Mesendoderm (in vitro differentiated cells): ENCODE measurements around the gene RBMS3.

Experiments used
- DNase-seq: peaks from one replicate; pipeline ENCODE4 v3.0.0; 2013
- H2AK5ac ChIP-seq: 2 replicates; pipeline ENCODE4 v1.6.1; 2013; ENCODE audit warnings: low read length, inconsistent platforms
- H2BK120ac ChIP-seq: 2 replicates; pipeline ENCODE4 v1.6.1; 2013; ENCODE audit warnings: low read depth, mild to moderate bottlenecking, low read length, moderate library complexity, mixed read lengths
- H2BK15ac ChIP-seq: replicated peaks from 2 replicates; pipeline ENCODE4 v1.6.1; 2013; ENCODE audit warnings: low read depth, mild to moderate bottlenecking, moderate library complexity
- H2BK5ac ChIP-seq: 2 replicates; pipeline ENCODE4 v1.6.1; 2013; ENCODE audit warnings: low read length, inconsistent platforms
- H3K18ac ChIP-seq: 2 replicates; pipeline ENCODE4 v1.6.1; 2013; ENCODE audit warnings: mild to moderate bottlenecking, low read length, mixed read lengths
- H3K23ac ChIP-seq: one replicate; pipeline ENCODE4 v1.6.1; 2013; ENCODE audit warnings: low read length
- H3K27ac ChIP-seq: 2 replicates; pipeline ENCODE4 v1.5.1; 2013; ENCODE audit warnings: low read depth, mild to moderate bottlenecking, inconsistent platforms, low read length, moderate library complexity
- H3K27me3 ChIP-seq: 2 replicates; pipeline ENCODE4 v1.6.1; 2013; ENCODE audit warnings: low read length, control low read depth, mild to moderate bottlenecking, inconsistent platforms; ENCODE audit not compliant: insufficient read depth, poor library complexity
- H3K36me3 ChIP-seq: 2 replicates; pipeline ENCODE4 v1.6.1; 2013; ENCODE audit warnings: low read length, inconsistent platforms; ENCODE audit not compliant: control insufficient read depth, insufficient read depth
- H3K4ac ChIP-seq: one replicate; pipeline ENCODE4 v1.6.1; 2013; ENCODE audit warnings: low read depth, mild to moderate bottlenecking, low read length, moderate library complexity
- H3K4me1 ChIP-seq: 2 replicates; pipeline ENCODE4 v1.6.1; 2013; ENCODE audit warnings: low read depth, low read length, inconsistent platforms; ENCODE audit not compliant: control insufficient read depth
- H3K4me2 ChIP-seq: 2 replicates; pipeline ENCODE4 v1.6.1; 2013; ENCODE audit warnings: low read length
- H3K4me3 ChIP-seq: 2 replicates; pipeline ENCODE4 v1.5.1; 2013; ENCODE audit warnings: mild to moderate bottlenecking, low read length
- H3K56ac ChIP-seq: one replicate; pipeline ENCODE4 v1.6.1; 2013; ENCODE audit warnings: low read length
- H3K79me1 ChIP-seq: 2 replicates; pipeline ENCODE4 v1.6.1; 2013; ENCODE audit warnings: low read length, inconsistent platforms
- H3K79me2 ChIP-seq: 2 replicates; pipeline ENCODE4 v1.6.1; 2013; ENCODE audit warnings: mild to moderate bottlenecking, low read length; ENCODE audit not compliant: control insufficient read depth, insufficient read depth
- H3K9ac ChIP-seq: 2 replicates; pipeline ENCODE4 v1.6.1; 2013; ENCODE audit warnings: low read length, inconsistent platforms
- H4K5ac ChIP-seq: one replicate; pipeline ENCODE4 v1.6.1; 2013; ENCODE audit warnings: low read length
- H4K8ac ChIP-seq: one replicate; pipeline ENCODE4 v1.6.1; 2013; ENCODE audit warnings: low read depth, mild to moderate bottlenecking, control low read depth, low read length, moderate library complexity
- WGBS: extraction: QIAGEN DNeasy Blood & Tissue Kit; methylation state at CpG from one replicate; pipeline ENCODE4 v1.1.7; 2013; ENCODE audit warnings: low lambda C conversion rate, missing lambda C conversion rate; ENCODE audit not compliant: insufficient coverage; ENCODE audit errors: extremely low coverage; 5-methylcytosine and 5-hydroxymethylcytosine counted together

The RBMS3 gene

DNA sequence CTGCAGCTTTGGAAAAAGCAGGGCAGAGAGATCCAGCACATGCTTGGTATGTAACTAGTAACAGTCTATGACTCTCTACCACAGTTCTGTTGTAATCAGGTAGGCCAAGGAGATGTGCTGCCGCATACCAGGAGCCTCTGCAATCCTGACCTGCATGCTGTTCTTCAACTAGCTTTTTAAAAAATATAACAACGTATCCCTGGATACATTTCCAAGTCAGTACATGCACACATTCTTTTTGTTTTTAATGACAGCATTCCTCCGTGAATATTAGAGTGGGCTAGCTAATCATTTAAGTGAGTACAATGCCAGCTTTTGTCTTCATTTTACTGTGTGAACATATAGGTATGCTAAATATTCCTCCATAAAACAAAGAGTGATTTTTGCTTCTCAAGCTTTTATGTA, 437.8 kb downstream of the RBMS3 start:
- H3K79me1 ChIP-seq, result no peaks in the 10 kb centered on the region
- WGBS, result no CpG with 5 or more reads among the region's 3 CpGs
- H3K4me3 ChIP-seq, result no peak overlapping the region
- H3K56ac ChIP-seq, result no peak overlapping the region
- no peaks in the 10 kb centered on the region for H3K79me2 ChIP-seq
- no peak for DNase-seq
- H4K5ac ChIP-seq, result no peak overlapping the region
- H2BK15ac ChIP-seq, result no peak overlapping the region
- H3K4me1 ChIP-seq, result no peaks in the 10 kb centered on the region
- no peaks in the 10 kb centered on the region for H3K27me3 ChIP-seq
- H3K4me2 ChIP-seq, result no peak overlapping the region
- H3K18ac ChIP-seq, result no peak overlapping the region
- no peak overlapping the region for H2BK5ac ChIP-seq
- H3K23ac ChIP-seq, result no peak overlapping the region
- H2AK5ac ChIP-seq, result no peak overlapping the region
- H4K8ac ChIP-seq, result no peak overlapping the region
- no peak overlapping the region for H3K4ac ChIP-seq
- no peak overlapping the region for H3K27ac ChIP-seq
- H3K9ac ChIP-seq, result no peak overlapping the region
- H3K36me3 ChIP-seq, result no peaks in the 10 kb centered on the region
- no peak overlapping the region for H2BK120ac ChIP-seq

DNA sequence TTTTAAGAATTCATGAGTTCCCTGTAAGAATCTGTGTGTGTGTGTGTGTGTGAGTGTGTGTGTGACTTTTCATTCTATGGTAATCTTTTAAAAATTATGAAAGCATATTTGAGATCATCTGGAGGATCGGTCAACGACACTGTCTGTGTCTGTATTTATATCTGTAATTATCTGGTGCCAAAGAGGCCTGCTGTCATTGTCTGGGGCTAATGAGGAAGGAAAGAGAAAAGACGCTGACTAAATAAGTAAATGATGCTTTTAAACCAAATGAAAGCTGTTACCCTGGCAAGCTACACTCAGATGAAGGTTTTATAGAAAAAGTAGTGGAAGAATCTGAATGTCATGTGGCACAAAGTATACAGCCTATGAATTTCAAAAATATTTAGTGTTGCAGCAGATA, 439.8 kb downstream of the RBMS3 start:
- Histone ChIP-seq H3K9ac (no peak overlapping the region), H3K27me3 (no peaks in the 10 kb centered on the region), H3K4ac (no peak overlapping the region), H3K23ac (no peak overlapping the region), H3K79me2 (no peaks in the 10 kb centered on the region), H3K56ac (no peak overlapping the region), H4K8ac (no peak overlapping the region), H2AK5ac (no peak overlapping the region), H3K18ac (no peak overlapping the region), H3K4me1 (no peaks in the 10 kb centered on the region), H2BK5ac (no peak overlapping the region), H3K79me1 (no peaks in the 10 kb centered on the region), H4K5ac (no peak overlapping the region), H3K36me3 (no peaks in the 10 kb centered on the region), H2BK15ac (no peak overlapping the region), H2BK120ac (no peak overlapping the region), H3K27ac (no peak overlapping the region), H3K4me2 (no peak overlapping the region), H3K4me3 (no peak overlapping the region)
- WGBS, result no CpG with 5 or more reads among the region's 3 CpGs
- no peak for DNase-seq

DNA sequence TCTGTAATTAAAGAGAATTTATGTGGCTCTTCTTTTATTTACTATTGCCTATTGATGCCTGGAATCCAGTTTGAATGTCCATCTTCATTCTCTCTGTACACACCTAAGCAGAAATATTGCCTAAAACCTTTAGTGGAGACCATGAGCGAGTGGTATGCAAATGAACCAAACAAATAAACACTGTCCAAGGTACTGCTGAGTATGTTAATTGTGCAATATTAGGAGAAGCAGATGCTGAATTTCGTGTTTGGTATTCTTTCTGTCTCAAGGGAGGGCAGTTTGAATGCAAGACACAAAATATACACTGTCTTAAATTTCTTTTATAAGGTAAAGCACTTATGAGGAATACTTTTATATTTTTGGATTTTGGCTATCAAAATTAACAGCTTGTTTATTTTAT, 440.9 kb downstream of the RBMS3 start:
- Histone ChIP-seq H3K79me2 (no peaks in the 10 kb centered on the region), H3K23ac (no peak overlapping the region), H3K36me3 (no peaks in the 10 kb centered on the region), H3K4me1 (no peaks in the 10 kb centered on the region), H3K4me2 (no peak overlapping the region), H2BK120ac (no peak overlapping the region), H2AK5ac (no peak overlapping the region), H2BK5ac (no peak overlapping the region), H3K56ac (no peak overlapping the region), H3K4me3 (no peak overlapping the region), H4K5ac (no peak overlapping the region), H3K18ac (no peak overlapping the region), H3K4ac (no peak overlapping the region), H3K79me1 (no peaks in the 10 kb centered on the region), H3K27ac (no peak overlapping the region), H3K9ac (no peak overlapping the region), H3K27me3 (no peaks in the 10 kb centered on the region), H4K8ac (no peak overlapping the region), H2BK15ac (no peak overlapping the region)
- DNase-seq, result no peak
- no CpG with 5 or more reads among the region's 2 CpGs for WGBS

GRCh38 chr3:29731050-29731449, 450.2 kb downstream of the RBMS3 start:
- H2BK15ac ChIP-seq, result no peak overlapping the region
- H4K5ac ChIP-seq, result no peak overlapping the region
- H3K9ac ChIP-seq, result no peak overlapping the region
- H3K18ac ChIP-seq, result no peak overlapping the region
- H3K27ac ChIP-seq, result no peak overlapping the region
- no peaks in the 10 kb centered on the region for H3K36me3 ChIP-seq
- H4K8ac ChIP-seq, result no peak overlapping the region
- H3K56ac ChIP-seq, result no peak overlapping the region
- no peak overlapping the region for H3K4me2 ChIP-seq
- H2BK120ac ChIP-seq, result no peak overlapping the region
- WGBS, result no CpG with 5 or more reads among the region's 1 CpG
- no peaks in the 10 kb centered on the region for H3K27me3 ChIP-seq
- DNase-seq, result no peak
- H3K23ac ChIP-seq, result no peak overlapping the region
- H2BK5ac ChIP-seq, result no peak overlapping the region
- no peak overlapping the region for H3K4me3 ChIP-seq
- H3K4me1 ChIP-seq, result no peaks in the 10 kb centered on the region
- no peaks in the 10 kb centered on the region for H3K79me2 ChIP-seq
- H3K4ac ChIP-seq, result no peak overlapping the region
- H2AK5ac ChIP-seq, result no peak overlapping the region
- H3K79me1 ChIP-seq, result no peaks in the 10 kb centered on the region

- Histone ChIP-seq H3K36me3 (no peaks in the 10 kb centered on the region), H4K8ac (no peak overlapping the region), H3K4me1 (no peaks in the 10 kb centered on the region), H4K5ac (no peak overlapping the region), H2BK5ac (no peak overlapping the region), H2AK5ac (no peak overlapping the region), H3K4ac (no peak overlapping the region), H2BK120ac (no peak overlapping the region), H3K9ac (no peak overlapping the region), H2BK15ac (no peak overlapping the region), H3K4me2 (no peak overlapping the region), H3K4me3 (no peak overlapping the region), H3K27me3 (no peaks in the 10 kb centered on the region), H3K79me2 (no peaks in the 10 kb centered on the region), H3K23ac (no peak overlapping the region), H3K56ac (no peak overlapping the region), H3K27ac (no peak overlapping the region), H3K18ac (no peak overlapping the region), H3K79me1 (no peaks in the 10 kb centered on the region)
- no CpG with 5 or more reads among the region's 1 CpG for WGBS
- no peak for DNase-seq
Observed at GRCh38 chr3:29741231-29741630, 460.4 kb downstream of the RBMS3 start.

DNA sequence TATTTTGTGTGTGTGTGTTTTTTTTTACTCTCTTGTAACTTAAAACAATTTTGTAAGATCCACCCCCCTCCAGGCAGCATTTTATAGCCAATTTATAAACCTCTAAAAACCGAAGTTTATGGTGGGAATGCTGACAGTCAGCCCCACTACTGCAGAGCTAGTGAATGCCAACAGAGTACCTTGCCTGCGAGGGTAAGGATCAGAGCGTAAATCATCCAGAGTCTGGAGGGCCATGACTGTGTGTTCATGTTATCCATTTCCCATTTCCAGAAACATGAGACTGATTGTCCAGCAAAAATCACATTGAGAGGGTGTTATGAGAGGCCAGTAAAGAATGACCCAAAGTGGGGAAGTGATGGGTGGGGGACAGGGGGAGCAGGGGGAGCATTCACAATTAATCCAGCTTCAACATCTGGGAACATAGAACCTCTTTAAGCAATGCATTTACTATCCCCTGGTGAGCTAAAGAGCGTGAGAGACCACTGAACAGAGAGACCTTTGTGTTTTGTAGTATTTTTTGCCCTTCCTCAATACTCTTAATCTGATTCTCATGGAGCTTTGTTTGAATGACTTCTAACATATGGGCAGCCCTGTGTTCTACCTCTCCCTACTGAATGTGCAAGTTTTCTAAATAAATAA, 464.5 kb downstream of the RBMS3 start:
- no CpG with 5 or more reads among the region's 4 CpGs for WGBS
- Histone ChIP-seq H3K36me3 (no peaks in the 10 kb centered on the region), H3K56ac (no peak overlapping the region), H3K27me3 (no peaks in the 10 kb centered on the region), H3K9ac (no peak overlapping the region), H3K4me1 (no peaks in the 10 kb centered on the region), H3K79me2 (no peaks in the 10 kb centered on the region), H2BK15ac (no peak overlapping the region), H2BK120ac (no peak overlapping the region), H3K4me3 (no peak overlapping the region), H3K4me2 (no peak overlapping the region), H3K4ac (peak overlapping the region; percentile 9), H2AK5ac (no peak overlapping the region), H3K79me1 (no peaks in the 10 kb centered on the region), H4K5ac (no peak overlapping the region), H3K23ac (no peak overlapping the region), H3K27ac (no peak overlapping the region), H3K18ac (no peak overlapping the region), H2BK5ac (no peak overlapping the region), H4K8ac (no peak overlapping the region)
- no peak for DNase-seq
